Right atrium auricular region (tissue), 2 donors: Measurements from ENCODE around the gene IL5RA. TPM values are rescaled to one million over a fixed set of nuclear protein-coding genes. Genes with fewer than 3 reads are reported as not detected.

Experiments used
- DNase-seq: peaks from one replicate; pipeline ENCODE4 v3.0.0-alpha.2; 2019; ENCODE audit warnings: low spot score
- H3K27ac ChIP-seq, 2 donors: fragments of 200-600 bp; sonication (generic); 1 replicate in 1 of 2; 2 replicates in 1 of 2; pipeline ENCODE4 v1.5.1; 2016 to 2019
- H3K27me3 ChIP-seq, 2 donors: fragments of 200-600 bp; sonication (generic); one replicate each; pipeline versions ENCODE4 v1.5.1 to v1.6.0; 2017 to 2019
- H3K36me3 ChIP-seq: fragments of 200-600 bp; sonication (generic); one replicate; pipeline ENCODE4 v1.5.1; 2016
- H3K4me1 ChIP-seq, 2 donors: fragments of 200-600 bp; sonication (generic); one replicate each; pipeline versions ENCODE4 v1.5.1 to v1.6.0; 2017 to 2019
- H3K4me3 ChIP-seq, 2 donors: fragments of 200-600 bp; sonication (generic); 1 replicate in 1 of 2; 2 replicates in 1 of 2; pipeline ENCODE4 v1.5.1; 2017 to 2019; ENCODE audit warnings: mild to moderate bottlenecking in 1 of 2, moderate library complexity in 1 of 2
- H3K9me3 ChIP-seq, 2 donors: fragments of 200-600 bp; sonication (generic); one replicate each; pipeline ENCODE4 v1.5.1; 2019
- total RNA-seq, 2 donors: library from RNA; depleted of rRNA; stranded (reverse); fragments of >200 nt; gene quantifications; one replicate each; pipeline ENCODE4 v1.1.0, GENCODE V29; 2016
- TF ChIP-seq, protein P1 (sequence below), 2 donors: fragments of 200-600 bp; sonication (generic); IDR thresholded peaks; one replicate each; pipeline ENCODE4 v1.5.1; 2019; ENCODE audit warnings: antibody characterized with exemption in 2 of 2

IL5RA gene
- total RNA-seq, 2 donors from 2014 or later, result 0.51 to 2.6 TPM

DNA sequence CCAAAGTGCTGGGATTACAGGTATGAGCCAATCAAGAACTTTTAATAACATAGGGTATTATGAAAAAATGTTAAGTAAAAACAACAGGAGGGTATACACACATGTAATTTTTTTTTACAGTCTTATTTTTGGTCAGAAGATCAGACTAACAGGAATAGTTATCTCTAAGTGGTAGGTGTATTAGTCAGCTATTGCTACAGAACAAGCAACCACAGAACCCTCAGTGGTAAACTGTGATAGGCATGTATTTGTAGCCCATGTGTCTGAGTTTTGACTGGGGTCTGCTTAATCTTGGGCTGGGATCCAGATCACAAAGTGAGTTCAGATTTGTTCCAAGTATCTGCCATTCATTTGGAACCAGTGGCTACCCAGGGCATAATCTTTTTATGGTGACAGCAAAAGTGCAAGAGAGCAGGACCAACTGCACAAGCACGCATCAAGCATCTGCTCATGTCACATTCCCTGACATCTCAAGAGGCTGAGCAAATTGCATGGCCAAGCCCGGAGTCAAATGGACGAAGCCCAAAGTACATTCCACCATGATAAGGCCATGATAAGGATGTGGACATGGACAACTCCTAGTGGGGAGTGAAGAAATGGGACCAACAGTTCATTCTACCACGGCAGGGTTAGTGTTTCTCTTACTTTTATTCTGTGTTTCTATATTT is 3.0 kb upstream of the IL5RA start:
- no peak for DNase-seq
- no peak overlapping the region for H3K27ac ChIP-seq
- TF ChIP-seq, protein P1, sequence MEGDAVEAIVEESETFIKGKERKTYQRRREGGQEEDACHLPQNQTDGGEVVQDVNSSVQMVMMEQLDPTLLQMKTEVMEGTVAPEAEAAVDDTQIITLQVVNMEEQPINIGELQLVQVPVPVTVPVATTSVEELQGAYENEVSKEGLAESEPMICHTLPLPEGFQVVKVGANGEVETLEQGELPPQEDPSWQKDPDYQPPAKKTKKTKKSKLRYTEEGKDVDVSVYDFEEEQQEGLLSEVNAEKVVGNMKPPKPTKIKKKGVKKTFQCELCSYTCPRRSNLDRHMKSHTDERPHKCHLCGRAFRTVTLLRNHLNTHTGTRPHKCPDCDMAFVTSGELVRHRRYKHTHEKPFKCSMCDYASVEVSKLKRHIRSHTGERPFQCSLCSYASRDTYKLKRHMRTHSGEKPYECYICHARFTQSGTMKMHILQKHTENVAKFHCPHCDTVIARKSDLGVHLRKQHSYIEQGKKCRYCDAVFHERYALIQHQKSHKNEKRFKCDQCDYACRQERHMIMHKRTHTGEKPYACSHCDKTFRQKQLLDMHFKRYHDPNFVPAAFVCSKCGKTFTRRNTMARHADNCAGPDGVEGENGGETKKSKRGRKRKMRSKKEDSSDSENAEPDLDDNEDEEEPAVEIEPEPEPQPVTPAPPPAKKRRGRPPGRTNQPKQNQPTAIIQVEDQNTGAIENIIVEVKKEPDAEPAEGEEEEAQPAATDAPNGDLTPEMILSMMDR (IDR thresholded peaks at IDR 0.05), result no peak

DNA sequence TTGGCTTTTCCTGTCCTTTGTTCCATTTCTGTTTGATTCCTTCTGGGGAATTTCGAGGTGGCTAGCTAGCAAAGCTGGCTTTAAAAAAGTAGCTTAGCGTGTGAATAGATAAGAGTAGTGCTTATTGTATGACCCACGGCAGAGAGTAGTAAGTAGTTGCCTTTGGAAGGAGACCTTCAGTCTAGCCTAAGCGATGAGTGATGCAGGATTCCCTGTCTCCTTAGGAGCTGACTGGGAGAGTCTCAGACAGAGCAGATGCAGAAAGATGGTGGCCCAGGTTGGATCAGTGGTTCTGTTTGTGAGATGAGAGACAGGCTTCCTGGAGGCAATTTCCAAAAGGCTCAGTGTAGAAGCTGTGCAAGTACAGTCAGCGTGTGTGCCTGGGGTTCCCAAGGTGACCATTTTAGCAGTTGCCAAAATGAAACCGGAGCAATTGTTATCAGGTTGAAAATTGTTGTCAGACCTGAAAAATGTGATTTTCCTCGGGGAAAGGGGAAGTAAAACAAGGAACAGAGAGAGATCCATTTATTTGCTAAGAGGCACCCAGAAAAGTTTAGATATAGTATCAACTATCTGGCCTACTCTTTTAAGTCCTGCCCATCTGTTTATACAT is 681 bp upstream of the IL5RA start:
- H3K4me1 ChIP-seq, result peaks cover 0 to 8% of the 10 kb centered on the region in 2 donors
- TF ChIP-seq, protein P1 (IDR thresholded peaks at IDR 0.05), result no peak
- no peaks in the 10 kb centered on the region for H3K9me3 ChIP-seq
- no peak overlapping the region for H3K4me3 ChIP-seq
- H3K27ac ChIP-seq, result peak overlapping the region; percentile 32 to 55
- H3K36me3 ChIP-seq, result no peaks in the 10 kb centered on the region
- no peak for DNase-seq
- no peaks in the 10 kb centered on the region for H3K27me3 ChIP-seq

More for the DNA sequence above, 3.0 kb upstream of the IL5RA start:
- no peak overlapping the region for H3K4me3 ChIP-seq
- no peaks in the 10 kb centered on the region for H3K36me3 ChIP-seq
- no peaks in the 10 kb centered on the region for H3K27me3 ChIP-seq
- no peaks in the 10 kb centered on the region for H3K9me3 ChIP-seq
- peaks cover 0 to 8% of the 10 kb centered on the region in 2 donors for H3K4me1 ChIP-seq

DNA sequence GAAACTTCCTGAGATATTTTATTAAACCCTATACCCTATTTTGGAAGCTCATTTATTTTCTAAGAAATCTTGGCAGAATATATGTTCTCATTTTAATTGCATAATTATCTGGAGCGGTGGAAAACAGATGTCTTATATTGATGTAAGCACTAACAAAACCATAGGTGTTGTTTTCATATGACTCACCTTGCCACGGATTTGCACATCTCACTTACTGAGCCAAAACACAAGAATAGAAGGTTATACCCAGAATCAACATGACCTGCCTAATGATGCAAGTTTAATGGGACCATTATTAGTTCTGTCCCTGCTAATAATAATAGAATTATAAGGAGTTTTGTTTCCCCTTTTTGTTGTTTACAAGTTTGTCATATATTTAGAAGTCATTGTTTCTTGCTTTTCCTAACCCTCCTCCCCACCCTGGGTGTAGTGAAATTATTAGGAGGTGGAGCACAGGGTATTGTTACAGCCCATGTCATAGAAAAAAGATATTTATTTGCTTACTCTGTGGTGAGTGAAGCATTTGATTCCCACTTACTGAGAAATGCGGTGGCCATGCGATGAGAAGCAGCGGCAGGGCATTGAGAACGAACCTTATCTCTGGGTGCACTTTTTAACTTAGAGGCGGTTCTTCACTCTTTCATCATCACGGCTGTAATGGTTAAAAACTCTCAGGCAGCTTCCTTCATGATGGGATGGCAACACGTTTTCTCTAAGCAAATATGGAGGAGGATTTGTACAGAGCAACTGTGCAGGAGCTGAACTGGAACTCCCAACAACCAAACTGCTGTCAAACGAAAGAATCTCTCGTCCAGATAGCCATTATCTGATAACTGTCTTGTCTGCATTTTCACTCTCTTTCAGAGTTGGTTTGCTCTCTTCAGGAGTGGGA is 521 bp downstream of the IL5RA start:
- Histone ChIP-seq H3K4me1 (peaks cover 0 to 8% of the 10 kb centered on the region in 2 donors), H3K9me3 (no peaks in the 10 kb centered on the region), H3K36me3 (no peaks in the 10 kb centered on the region), H3K4me3 (peak overlapping the region; percentile 28 to 37), H3K27ac (peak overlapping the region; percentile 32 to 55), H3K27me3 (no peaks in the 10 kb centered on the region)
- DNase-seq, result no peak
- TF ChIP-seq, protein P1 (IDR thresholded peaks at IDR 0.05), result no peak

DNA sequence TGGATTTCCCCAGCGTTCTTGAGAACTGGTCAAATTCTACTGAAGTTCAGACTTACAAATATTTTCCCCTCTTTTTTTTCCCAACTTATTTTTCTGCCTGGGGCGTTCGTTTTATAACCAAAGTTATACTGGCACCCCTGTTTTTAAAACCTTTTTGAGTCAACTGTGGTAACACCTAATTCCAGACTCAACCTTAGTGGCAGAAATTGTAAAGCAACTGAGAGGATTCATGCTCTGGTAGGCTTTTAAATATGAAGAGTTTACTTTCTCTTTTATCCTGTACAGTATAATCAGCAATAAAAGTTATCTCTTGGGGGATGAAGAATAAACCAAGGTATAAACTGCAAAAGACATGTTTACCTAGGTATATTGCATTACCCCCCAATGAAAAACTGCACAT is 2.3 kb downstream of the IL5RA start:
- no peak for DNase-seq
- no peaks in the 10 kb centered on the region for H3K27me3 ChIP-seq
- TF ChIP-seq, protein P1 (IDR thresholded peaks at IDR 0.05), result no peak
- no peaks in the 10 kb centered on the region for H3K36me3 ChIP-seq
- H3K4me3 ChIP-seq, result no peak overlapping the region
- no peaks in the 10 kb centered on the region for H3K9me3 ChIP-seq
- peaks cover 0 to 8% of the 10 kb centered on the region in 2 donors for H3K4me1 ChIP-seq
- no peak overlapping the region for H3K27ac ChIP-seq

DNA sequence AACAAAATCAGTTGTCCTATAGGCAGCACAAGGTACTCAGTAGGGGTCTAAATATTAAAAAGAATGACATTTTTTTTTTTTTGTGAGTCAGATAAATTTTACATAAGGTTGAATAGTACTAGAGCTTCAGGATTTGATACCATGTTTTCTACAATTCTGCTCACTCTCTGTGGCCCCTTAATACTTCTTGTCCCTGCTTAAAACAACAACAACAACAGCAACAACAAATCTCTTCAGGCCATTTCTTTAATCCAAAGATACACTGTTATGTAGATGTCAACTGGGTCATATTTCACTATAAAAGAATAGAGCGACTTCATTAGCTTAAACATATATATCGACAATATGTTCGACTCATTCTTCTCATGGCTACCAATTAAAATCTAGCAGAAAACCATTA is 3.0 kb downstream of the IL5RA start:
- no peaks in the 10 kb centered on the region for H3K27me3 ChIP-seq
- H3K4me3 ChIP-seq, result no peak overlapping the region
- TF ChIP-seq, protein P1 (IDR thresholded peaks at IDR 0.05), result no peak
- H3K4me1 ChIP-seq, result peaks cover 0 to 8% of the 10 kb centered on the region in 2 donors
- no peak overlapping the region for H3K27ac ChIP-seq
- no peaks in the 10 kb centered on the region for H3K36me3 ChIP-seq
- no peak for DNase-seq
- no peaks in the 10 kb centered on the region for H3K9me3 ChIP-seq
